Activated CD4-positive, alpha-beta T cell treated with anti-CD3 and anti-CD28 coated beads for 36 hours (primary cell): ENCODE results near the gene FAM117B. TPM values are rescaled to one million over a fixed set of nuclear protein-coding genes. Genes with fewer than 3 reads are reported as not detected.
A peak's percentile ranks its signal among the peaks of the same experiment; 100 is the strongest.
"Not testable (repeated sequence)": the region's sequence is repeated elsewhere in the genome, so short reads cannot be mapped to it uniquely, and the experiment has no call there.

Source experiments
- ATAC-seq: fragments of 200-7000 bp; cut with Tn5 transposase; one replicate; pipeline ENCODE4 v1.10.0; 2021; ENCODE audit warnings: mild to moderate bottlenecking, moderate library complexity
- CTCF ChIA-PET: fragments of 350-600 bp; sonication (Branson Sonifier 250); formaldehyde crosslinking; loops from one replicate; lab custom pipeline; 2021; ENCODE audit warnings: antibody characterized with exemption; lab: Charles Lee
- POLR2A ChIA-PET: fragments of 350-600 bp; sonication (Branson Sonifier 250); formaldehyde crosslinking; loops from one replicate; lab custom pipeline; 2021; ENCODE audit warnings: antibody characterized with exemption, inconsistent platforms; lab: Charles Lee
- DNase-seq: peaks from one replicate; pipeline ENCODE4 v3.0.0-alpha.2; 2020
- H3K27ac Mint-ChIP-seq: one replicate; pipeline ENCODE4 v1.8.0; 2021; ENCODE audit warnings: mixed read lengths
- H3K27me3 Mint-ChIP-seq: one replicate; pipeline ENCODE4 v1.8.0; 2021; ENCODE audit warnings: mixed read lengths
- H3K36me3 Mint-ChIP-seq: one replicate; pipeline ENCODE4 v1.8.0; 2021; ENCODE audit warnings: low read depth, mixed read lengths
- H3K4me1 Mint-ChIP-seq: one replicate; pipeline ENCODE4 v1.8.0; 2021; ENCODE audit warnings: mixed read lengths
- H3K4me3 Mint-ChIP-seq: one replicate; pipeline ENCODE4 v1.8.0; 2021; ENCODE audit warnings: mild to moderate bottlenecking, moderate library complexity, mixed read lengths
- H3K9me3 Mint-ChIP-seq: one replicate; pipeline ENCODE4 v1.8.0; 2021; ENCODE audit warnings: low read depth, mixed read lengths
- intact Hi-C, 2 experiments: fragments of 100-400 bp; cut with DNase I in 1 of 2; cut with micrococcal nuclease in 1 of 2; formaldehyde crosslinking; loops; one replicate each; pipeline versions ENCODE4 v1.14.2 to v1.15.1; 2022 to 2024; cut with DNase I, micrococcal nuclease
- total RNA-seq, 2 experiments: library from RNA; stranded (reverse); gene quantifications; one replicate each; pipeline ENCODE4 v1.2.3, GENCODE V29; 2021

Gene FAM117B
- total RNA-seq, 2 experiments from 2014 or later: 15.3 to 16.6 TPM

DNA sequence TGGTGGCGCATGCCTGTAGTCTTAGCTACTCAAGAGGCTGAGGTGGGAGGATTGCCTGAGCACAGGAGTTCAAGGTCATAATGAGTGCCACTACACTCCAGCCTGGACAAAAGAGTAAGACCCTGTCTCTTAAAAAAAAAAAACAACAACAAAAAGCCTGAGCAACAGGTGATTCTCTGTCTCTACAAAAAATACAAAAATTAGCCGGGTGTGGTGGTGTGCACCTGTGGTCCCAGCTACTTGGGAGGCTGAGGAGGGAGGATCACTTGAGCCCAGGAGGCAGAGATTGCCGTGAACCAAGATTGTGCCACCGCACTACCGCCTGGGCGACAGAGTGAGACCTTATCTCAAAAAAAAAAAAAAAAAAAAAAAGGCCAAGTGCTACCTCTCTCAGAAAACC, 40.3 kb downstream of the FAM117B start:
- H3K4me1 Mint-ChIP-seq: peaks cover 70% of the 10 kb centered on the region
- intact Hi-C loops, H3K27ac Mint-ChIP-seq, H3K9me3 Mint-ChIP-seq, ATAC-seq, H3K27me3 Mint-ChIP-seq, DNase-seq, H3K4me3 Mint-ChIP-seq, POLR2A ChIA-PET: not testable (repeated sequence)
- H3K36me3 Mint-ChIP-seq: peaks cover 18% of the 10 kb centered on the region
- CTCF ChIA-PET: interaction anchor here (0.6 to 0.7 kb wide), 2 partner anchors 46 to 136 kb away, joined by 3 read pairs; no protein-coding TSS in a partner anchor

DNA sequence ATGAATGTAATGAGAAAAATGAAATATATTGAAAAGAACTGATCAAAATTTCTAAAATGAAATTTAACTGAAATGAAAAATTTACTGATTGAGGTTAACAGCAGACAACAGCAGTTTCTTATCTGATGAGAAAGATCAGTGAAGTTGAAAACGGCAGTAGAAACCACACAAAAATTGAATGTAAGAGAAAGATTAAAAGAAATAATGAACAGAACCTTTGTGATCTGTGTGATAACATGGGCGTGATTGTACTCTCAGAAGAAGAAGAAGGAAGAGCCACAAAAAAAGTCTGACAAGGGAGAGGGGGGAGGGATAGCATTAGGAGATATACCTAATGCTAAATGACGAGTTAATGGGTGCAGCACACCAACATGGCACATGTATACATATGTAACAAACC, 45.2 kb downstream of the FAM117B start:
- peaks cover 14% of the 10 kb centered on the region for H3K9me3 Mint-ChIP-seq
- no peak overlapping the region for H3K27ac Mint-ChIP-seq
- H3K4me3 Mint-ChIP-seq: no peak overlapping the region
- H3K4me1 Mint-ChIP-seq: peaks cover 37% of the 10 kb centered on the region
- POLR2A ChIA-PET: no interaction called here
- CTCF ChIA-PET: interaction anchor here (1.0 kb wide), 1 partner anchor 8 kb away, joined by 4 read pairs; no protein-coding TSS in a partner anchor
- ATAC-seq (no peak), DNase-seq (no peak)
- intact Hi-C loops: no loop called here
- H3K27me3 Mint-ChIP-seq: no peaks in the 10 kb centered on the region
- H3K36me3 Mint-ChIP-seq: peaks cover 29% of the 10 kb centered on the region

- POLR2A ChIA-PET: no interaction called here
Measured at GRCh38 chr2:202680512-202680911, 45.7 kb downstream of the FAM117B start.

DNA sequence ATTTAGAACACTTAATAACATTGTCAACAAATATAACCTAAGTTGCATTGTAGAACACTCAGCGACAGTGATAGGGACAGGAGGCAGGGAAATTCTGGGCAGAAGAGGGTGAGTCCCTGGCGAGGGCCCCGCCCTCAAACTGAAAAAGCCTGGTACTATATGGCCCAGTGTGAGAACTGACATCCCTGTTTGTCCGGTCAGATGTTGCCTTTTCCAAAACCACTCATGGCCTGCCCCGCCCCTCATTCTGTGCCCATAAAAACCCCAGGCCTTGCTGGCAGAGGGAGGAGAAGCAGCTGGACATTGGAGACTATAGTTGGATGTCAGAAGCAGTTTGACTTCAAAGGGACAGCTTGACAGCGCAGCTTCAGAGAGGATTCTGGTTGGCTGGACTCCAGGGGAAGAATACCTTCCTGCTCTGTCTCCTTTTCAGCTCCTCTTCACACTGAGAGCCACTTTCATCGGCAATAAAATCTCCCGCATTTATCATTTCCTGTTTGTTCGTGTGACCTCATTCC, 47.0 kb downstream of the FAM117B start:
- Mint-ChIP-seq H3K27me3 (no peaks in the 10 kb centered on the region), H3K9me3 (peaks cover 14% of the 10 kb centered on the region), H3K4me1 (peaks cover 30% of the 10 kb centered on the region), H3K27ac (no peak overlapping the region), H3K4me3 (no peak overlapping the region), H3K36me3 (peaks cover 27% of the 10 kb centered on the region)
- ATAC-seq (no peak), DNase-seq (no peak)
- ChIA-PET CTCF (interaction anchor here (0.8 kb wide), 1 partner anchor 11 kb away, joined by 3 read pairs; no protein-coding TSS in a partner anchor), POLR2A (no interaction called here)
- intact Hi-C loops: no loop called here

More at GRCh38 chr2:202680512-202680911, 45.7 kb downstream of the FAM117B start:
- Mint-ChIP-seq H3K27ac (no peak overlapping the region), H3K9me3 (peaks cover 14% of the 10 kb centered on the region), H3K4me1 (peaks cover 35% of the 10 kb centered on the region), H3K36me3 (peaks cover 27% of the 10 kb centered on the region), H3K4me3 (no peak overlapping the region), H3K27me3 (no peaks in the 10 kb centered on the region)
- CTCF ChIA-PET: interaction anchor here (1.0 kb wide), 1 partner anchor 9 kb away, joined by 4 read pairs; no protein-coding TSS in a partner anchor
- ATAC-seq: no peak
- intact Hi-C loops: no loop called here
- no peak for DNase-seq

- peaks cover 14% of the 10 kb centered on the region for H3K9me3 Mint-ChIP-seq
- ChIA-PET CTCF (no interaction called here), POLR2A (no interaction called here)
- no peaks in the 10 kb centered on the region for H3K27me3 Mint-ChIP-seq
- ATAC-seq (no peak), DNase-seq (no peak)
- no peak overlapping the region for H3K27ac Mint-ChIP-seq
- no peak overlapping the region for H3K4me3 Mint-ChIP-seq
- intact Hi-C loops: no loop called here
- peaks cover 34% of the 10 kb centered on the region for H3K4me1 Mint-ChIP-seq
- H3K36me3 Mint-ChIP-seq: peaks cover 27% of the 10 kb centered on the region
Measured at GRCh38 chr2:202682274-202682673, 47.5 kb downstream of the FAM117B start.

DNA sequence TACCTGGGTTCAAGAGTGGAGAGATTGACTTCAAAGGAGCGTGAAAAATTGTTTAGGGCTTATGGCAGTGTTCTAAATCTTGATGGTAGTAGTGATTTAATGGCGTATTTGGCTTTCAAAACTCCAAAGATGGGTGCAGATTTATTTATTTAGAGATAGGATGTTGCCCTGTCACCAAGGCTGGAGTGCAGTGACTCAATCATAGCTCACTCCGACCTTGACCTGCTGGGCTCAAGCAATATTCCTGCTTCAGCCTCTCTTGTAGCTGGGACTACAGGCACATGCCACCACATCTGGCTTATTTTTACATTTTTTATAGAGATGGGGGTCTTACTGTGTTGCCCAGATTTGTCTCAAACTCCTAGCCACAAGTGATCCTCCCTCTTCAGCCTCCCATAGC, 52.5 kb downstream of the FAM117B start:
- no peak for DNase-seq
- ChIA-PET POLR2A (no interaction called here), CTCF (no interaction called here)
- intact Hi-C loops: no loop called here
- Mint-ChIP-seq H3K4me1 (peaks cover 42% of the 10 kb centered on the region), H3K27ac (no peak overlapping the region), H3K4me3 (no peak overlapping the region), H3K36me3 (peaks cover 4% of the 10 kb centered on the region), H3K9me3 (no peaks in the 10 kb centered on the region), H3K27me3 (no peaks in the 10 kb centered on the region)
- ATAC-seq: no peak

GRCh38 chr2:202689459-202689858, 54.7 kb downstream of the FAM117B start:
- CTCF ChIA-PET: no interaction called here

DNA sequence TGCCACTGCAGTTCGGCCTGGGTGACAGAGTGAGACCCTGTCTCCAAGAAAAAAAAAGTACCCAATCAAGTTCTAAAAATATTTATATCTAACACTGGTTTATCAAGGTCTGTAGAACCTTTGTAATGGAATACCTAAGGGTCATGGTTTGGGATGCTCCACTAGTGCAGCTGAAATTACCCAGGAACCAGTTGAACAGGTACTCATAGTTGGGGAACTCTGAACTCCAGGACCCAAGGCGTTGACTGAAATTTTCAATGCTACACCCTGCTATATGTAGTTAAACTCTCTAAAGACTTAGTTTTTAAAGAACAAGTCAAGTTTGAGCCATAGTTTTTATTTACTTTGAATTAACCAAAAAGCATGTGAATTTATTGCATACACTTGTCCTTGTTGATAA, 55.1 kb downstream of the FAM117B start:
- DNase-seq: no peak
- POLR2A ChIA-PET: no interaction called here
- no peak for ATAC-seq
- H3K27ac Mint-ChIP-seq: no peak overlapping the region
- no peaks in the 10 kb centered on the region for H3K9me3 Mint-ChIP-seq
- CTCF ChIA-PET: interaction anchor here (2.4 kb wide), 1 partner anchor 29 kb away, joined by 5 read pairs; no protein-coding TSS in a partner anchor
- H3K4me1 Mint-ChIP-seq: peaks cover 59% of the 10 kb centered on the region
- intact Hi-C loops: no loop called here
- no peaks in the 10 kb centered on the region for H3K27me3 Mint-ChIP-seq
- H3K36me3 Mint-ChIP-seq: no peaks in the 10 kb centered on the region
- no peak overlapping the region for H3K4me3 Mint-ChIP-seq

More at GRCh38 chr2:202689459-202689858, 54.7 kb downstream of the FAM117B start:
- Mint-ChIP-seq H3K27ac (no peak overlapping the region), H3K27me3 (no peaks in the 10 kb centered on the region), H3K9me3 (no peaks in the 10 kb centered on the region), H3K36me3 (no peaks in the 10 kb centered on the region), H3K4me1 (peaks cover 55% of the 10 kb centered on the region), H3K4me3 (no peak overlapping the region)
- DNase-seq: no peak
- POLR2A ChIA-PET: no interaction called here
- ATAC-seq: no peak
- intact Hi-C loops: no loop called here

GRCh38 chr2:202690321-202690900, 55.6 kb downstream of the FAM117B start:
- H3K4me1 Mint-ChIP-seq: peaks cover 64% of the 10 kb centered on the region
- H3K4me3 Mint-ChIP-seq: no peak overlapping the region
- ATAC-seq (peak; percentile 61), DNase-seq (no peak)
- intact Hi-C loops: no loop called here
- ChIA-PET POLR2A (no interaction called here), CTCF (interaction anchor here (1.9 to 2.4 kb wide), 2 partner anchors 10 to 28 kb away, joined by 5 to 6 read pairs; no protein-coding TSS in a partner anchor)
- no peaks in the 10 kb centered on the region for H3K27me3 Mint-ChIP-seq
- H3K27ac Mint-ChIP-seq: peak overlapping the region; percentile 71
- no peaks in the 10 kb centered on the region for H3K9me3 Mint-ChIP-seq
- H3K36me3 Mint-ChIP-seq: no peaks in the 10 kb centered on the region

- Mint-ChIP-seq H3K4me3 (no peak overlapping the region), H3K9me3 (no peaks in the 10 kb centered on the region), H3K4me1 (peaks cover 62% of the 10 kb centered on the region), H3K27ac (peak overlapping the region; percentile 70), H3K36me3 (peaks cover 11% of the 10 kb centered on the region), H3K27me3 (no peaks in the 10 kb centered on the region)
- intact Hi-C loops: no loop called here
- CTCF ChIA-PET: no interaction called here
- DNase-seq (no peak), ATAC-seq (no peak)
- POLR2A ChIA-PET: no interaction called here
Measured at GRCh38 chr2:202693503-202693902, 58.7 kb downstream of the FAM117B start.

DNA sequence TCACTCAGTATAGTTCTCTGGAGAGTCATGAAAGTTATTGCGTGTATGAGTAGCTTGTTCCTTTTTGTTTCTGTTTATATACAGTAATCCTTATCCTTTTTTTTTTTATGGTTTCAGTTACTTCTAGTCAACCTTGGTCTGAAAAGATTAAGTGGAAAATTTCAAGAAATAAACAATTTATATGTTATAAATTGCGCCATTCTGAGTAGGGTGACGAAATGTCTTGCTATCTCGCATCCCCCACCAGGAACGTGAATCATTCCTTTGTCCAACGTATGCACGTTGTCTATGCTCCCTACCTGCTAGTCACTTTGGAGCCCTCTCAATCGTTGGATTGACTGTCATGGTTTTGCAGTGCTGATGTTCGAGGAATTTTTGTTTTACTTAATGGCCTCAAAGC, 60.4 kb downstream of the FAM117B start:
- no peak for DNase-seq
- ChIA-PET CTCF (no interaction called here), POLR2A (no interaction called here)
- no peak overlapping the region for H3K27ac Mint-ChIP-seq
- H3K9me3 Mint-ChIP-seq: no peaks in the 10 kb centered on the region
- H3K4me1 Mint-ChIP-seq: peaks cover 61% of the 10 kb centered on the region
- peaks cover 23% of the 10 kb centered on the region for H3K36me3 Mint-ChIP-seq
- no peaks in the 10 kb centered on the region for H3K27me3 Mint-ChIP-seq
- no peak overlapping the region for H3K4me3 Mint-ChIP-seq
- no peak for ATAC-seq
- intact Hi-C loops: no loop called here
